Endothelial cell of umbilical vein (primary cell): ENCODE measurements around the gene THOP1.

Source experiments
- CTCF ChIP-seq, 2 donors: IDR thresholded peaks; 1 replicate in 1 of 2; 2 replicates in 1 of 2; pipeline ENCODE4 v1.5.1; 2011; ENCODE audit warnings: low read length in 2 of 2, mild to moderate bottlenecking in 2 of 2, moderate library complexity in 2 of 2, control low read depth in 1 of 2, inconsistent platforms in 1 of 2, low read depth in 1 of 2; ENCODE audit not compliant: insufficient read depth in 1 of 2; ENCODE audit errors: extremely low read depth in 1 of 2
- EZH2 ChIP-seq: IDR thresholded peaks from 2 replicates; pipeline ENCODE4 v1.6.1; 2012; ENCODE audit warnings: borderline replicate concordance, low read depth, mild to moderate bottlenecking, moderate library complexity, low read length, inconsistent platforms; ENCODE audit not compliant: severe bottlenecking
- JUN ChIP-seq: IDR thresholded peaks from 2 replicates; pipeline ENCODE4 v1.6.1; 2011; ENCODE audit warnings: borderline replicate concordance, low read depth; ENCODE audit not compliant: insufficient read length, insufficient read depth
- POLR2A ChIP-seq: IDR thresholded peaks from 2 replicates; pipeline ENCODE4 v1.6.1; 2012; ENCODE audit warnings: low read depth, mild to moderate bottlenecking, control low read depth, low read length
- POLR2AphosphoS5 ChIP-seq: IDR thresholded peaks from 2 replicates; pipeline ENCODE4 v1.6.1; 2012; ENCODE audit warnings: low read depth, mild to moderate bottlenecking, control low read depth, low read length, moderate library complexity; ENCODE audit not compliant: insufficient read depth

- TF ChIP-seq POLR2AphosphoS5 (no peak), CTCF (IDR thresholded peaks at IDR 0.05; ENCODE audit: extremely low read depth in 1 of 2, insufficient read depth in 1 of 2, low read depth in 1 of 2, low read length in 2 of 2) (no peak), POLR2A (no peak), EZH2 (no peak), JUN (no peak)
Measured at GRCh38 chr19:2780284-2780683, 5.0 kb upstream of the THOP1 start.
